PFSK-1 (cell line): Measurements from ENCODE around the gene NDUFS1.

Experiments used
- POLR2AphosphoS5 ChIP-seq: IDR thresholded peaks from 2 replicates; pipeline ENCODE4 v1.6.1; 2012; ENCODE audit warnings: low read depth, mild to moderate bottlenecking, control low read depth, low read length, moderate library complexity
- REST ChIP-seq, 2 experiments: IDR thresholded peaks; 2 replicates each; pipeline versions ENCODE4 v1.6.1 to v1.8.0; 2011 to 2012; ENCODE audit warnings: low read depth in 2 of 2, low read length in 2 of 2, control low read depth in 1 of 2, inconsistent platforms in 1 of 2, mild to moderate bottlenecking in 1 of 2, moderate library complexity in 1 of 2; ENCODE audit not compliant: insufficient read depth in 1 of 2
- SIN3A ChIP-seq: IDR thresholded peaks from 2 replicates; pipeline ENCODE4 v1.6.1; 2012; ENCODE audit warnings: mild to moderate bottlenecking, low read length, moderate library complexity, borderline replicate concordance; ENCODE audit not compliant: insufficient read depth

- no peak for TF ChIP-seq POLR2AphosphoS5
- no peak for TF ChIP-seq SIN3A
- TF ChIP-seq REST (IDR thresholded peaks at IDR 0.05; ENCODE audit: insufficient read depth in 1 of 2, low read depth in 2 of 2, low read length in 2 of 2) = no peak
Measured at GRCh38 chr2:206201075-206201848, 42.0 kb upstream of the NDUFS1 start.
